ENCODE data around the gene PCDHGC4. TPM values are rescaled to one million over a fixed set of nuclear protein-coding genes. Genes with fewer than 3 reads are reported as not detected.

PCDHGC4 gene
- total RNA-seq, 1 donor, result 2.9 TPM

GRCh38 chr5:141521244-141521781 lies 36.5 kb downstream of the PCDHGC4 start:
- Histone ChIP-seq H3K4me1 (ENCODE audit: insufficient read depth, low read length) (peaks cover 70% of the 10 kb centered on the region), H4K20me1 (ENCODE audit: insufficient read depth, low read length) (no peaks in the 10 kb centered on the region), H3K27me3 (ENCODE audit: insufficient read depth, low read length) (no peaks in the 10 kb centered on the region), H2AFZ (ENCODE audit: low read length) (no peak overlapping the region), H3K9me3 (ENCODE audit: low read depth, low read length) (no peaks in the 10 kb centered on the region), H3K36me3 (ENCODE audit: insufficient read depth, low read length) (peaks cover 26% of the 10 kb centered on the region), H3K79me2 (ENCODE audit: insufficient read depth, low read length) (peaks cover 7% of the 10 kb centered on the region), H3K4me3 (ENCODE audit: insufficient read depth, low read length) (peak overlapping the region; percentile 5), H3K4me2 (ENCODE audit: insufficient read depth, low read length) (peak overlapping the region; percentile 65), H3K27ac (ENCODE audit: low read depth, low read length) (peak overlapping the region; percentile 91)
- TF ChIP-seq CTCF (IDR thresholded peaks at IDR 0.05; ENCODE audit: extremely low read depth, low read depth, low read length), result no peak
- peak; percentile 92 for DNase-seq (ENCODE audit: insufficient read length, low spot score, missing footprints)

GRCh38 chr5:141522301-141522700 lies 37.5 kb downstream of the PCDHGC4 start:
- Histone ChIP-seq H3K27ac (ENCODE audit: low read depth, low read length) (peak overlapping the region; percentile 91), H3K4me3 (ENCODE audit: insufficient read depth, low read length) (no peak overlapping the region), H3K4me1 (ENCODE audit: insufficient read depth, low read length) (peaks cover 61% of the 10 kb centered on the region), H2AFZ (ENCODE audit: low read length) (no peak overlapping the region), H3K79me2 (ENCODE audit: insufficient read depth, low read length) (peaks cover 7% of the 10 kb centered on the region), H4K20me1 (ENCODE audit: insufficient read depth, low read length) (no peaks in the 10 kb centered on the region), H3K9me3 (ENCODE audit: low read depth, low read length) (no peaks in the 10 kb centered on the region), H3K27me3 (ENCODE audit: insufficient read depth, low read length) (no peaks in the 10 kb centered on the region), H3K36me3 (ENCODE audit: insufficient read depth, low read length) (peaks cover 30% of the 10 kb centered on the region), H3K4me2 (ENCODE audit: insufficient read depth, low read length) (no peak overlapping the region)
- no peak for TF ChIP-seq CTCF (IDR thresholded peaks at IDR 0.05; ENCODE audit: extremely low read depth, low read depth, low read length)
- DNase-seq (ENCODE audit: insufficient read length, low spot score, missing footprints), result no peak

GRCh38 chr5:141523991-141524390 lies 39.2 kb downstream of the PCDHGC4 start:
- no peak overlapping the region for H2AFZ ChIP-seq (ENCODE audit: low read length)
- DNase-seq (ENCODE audit: insufficient read length, low spot score, missing footprints), result no peak
- peak overlapping the region; percentile 70 for H3K27ac ChIP-seq (ENCODE audit: low read depth, low read length)
- H4K20me1 ChIP-seq (ENCODE audit: insufficient read depth, low read length), result no peaks in the 10 kb centered on the region
- peaks cover 40% of the 10 kb centered on the region for H3K36me3 ChIP-seq (ENCODE audit: insufficient read depth, low read length)
- H3K79me2 ChIP-seq (ENCODE audit: insufficient read depth, low read length), result peaks cover 7% of the 10 kb centered on the region
- TF ChIP-seq CTCF (IDR thresholded peaks at IDR 0.05; ENCODE audit: extremely low read depth, low read depth, low read length), result no peak
- peaks cover 61% of the 10 kb centered on the region for H3K4me1 ChIP-seq (ENCODE audit: insufficient read depth, low read length)
- peak overlapping the region; percentile 66 for H3K4me2 ChIP-seq (ENCODE audit: insufficient read depth, low read length)
- H3K9me3 ChIP-seq (ENCODE audit: low read depth, low read length), result no peaks in the 10 kb centered on the region
- H3K4me3 ChIP-seq (ENCODE audit: insufficient read depth, low read length), result no peak overlapping the region
- H3K27me3 ChIP-seq (ENCODE audit: insufficient read depth, low read length), result no peaks in the 10 kb centered on the region

- Histone ChIP-seq H3K4me3 (ENCODE audit: insufficient read depth, low read length) (peak overlapping the region; percentile 18), H3K79me2 (ENCODE audit: insufficient read depth, low read length) (peaks cover 7% of the 10 kb centered on the region), H3K4me2 (ENCODE audit: insufficient read depth, low read length) (peak overlapping the region; percentile 66), H3K36me3 (ENCODE audit: insufficient read depth, low read length) (peaks cover 32% of the 10 kb centered on the region), H4K20me1 (ENCODE audit: insufficient read depth, low read length) (no peaks in the 10 kb centered on the region), H2AFZ (ENCODE audit: low read length) (peak overlapping the region; percentile 23), H3K4me1 (ENCODE audit: insufficient read depth, low read length) (peaks cover 69% of the 10 kb centered on the region), H3K27ac (ENCODE audit: low read depth, low read length) (peak overlapping the region; percentile 70), H3K27me3 (ENCODE audit: insufficient read depth, low read length) (no peaks in the 10 kb centered on the region), H3K9me3 (ENCODE audit: low read depth, low read length) (no peaks in the 10 kb centered on the region)
- DNase-seq (ENCODE audit: insufficient read length, low spot score, missing footprints), result peak; percentile 90
- TF ChIP-seq CTCF (IDR thresholded peaks at IDR 0.05; ENCODE audit: extremely low read depth, low read depth, low read length), result peak; percentile 100
Observed at GRCh38 chr5:141524604-141525597, 40.1 kb downstream of the PCDHGC4 start.
